Activated naive CD8-positive, alpha-beta T cell treated with anti-CD3 and anti-CD28 coated beads, Interleukin-2, amount 50 U/mL, for 16 hours (primary cell): ENCODE data around the gene TMEM123.
"Not testable (repeated sequence)": the region's sequence is repeated elsewhere in the genome, so short reads cannot be mapped to it uniquely, and the experiment has no call there.

ENCODE experiments used
- DNase-seq: peaks from one replicate; pipeline ENCODE4 v3.0.0-alpha.2; 2020; ENCODE audit warnings: low read depth, low spot score

The TMEM123 gene

GRCh38 chr11:102449651-102450570 lies 2.7 kb downstream of the TMEM123 start:
- no peak for DNase-seq

GRCh38 chr11:102448869-102449224 lies 3.7 kb downstream of the TMEM123 start:
- no peak for DNase-seq

GRCh38 chr11:102447941-102448868 lies 4.4 kb downstream of the TMEM123 start:
- DNase-seq, result no peak

DNA sequence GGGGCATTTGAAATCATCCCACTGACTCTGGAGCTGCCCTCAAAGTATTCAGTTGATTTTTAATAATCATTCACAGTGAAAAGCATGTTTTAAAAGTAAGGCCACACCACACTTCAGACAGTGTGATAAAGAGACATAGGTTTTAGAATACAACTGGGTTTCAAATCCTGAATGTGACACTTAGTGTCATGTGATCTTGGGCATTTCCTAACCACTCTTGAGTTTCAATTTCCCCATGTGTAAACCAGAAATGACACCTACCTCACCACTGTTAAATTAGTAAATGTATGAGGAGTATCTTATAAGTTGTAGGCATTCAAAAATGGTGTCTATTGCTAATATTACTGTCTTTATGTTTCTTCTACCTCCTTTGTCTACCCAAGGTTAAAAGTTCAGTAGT lies 5.4 kb downstream of the TMEM123 start:
- no peak for DNase-seq

GRCh38 chr11:102446606-102447005 lies 6.0 kb downstream of the TMEM123 start:
- DNase-seq, result no peak

DNA sequence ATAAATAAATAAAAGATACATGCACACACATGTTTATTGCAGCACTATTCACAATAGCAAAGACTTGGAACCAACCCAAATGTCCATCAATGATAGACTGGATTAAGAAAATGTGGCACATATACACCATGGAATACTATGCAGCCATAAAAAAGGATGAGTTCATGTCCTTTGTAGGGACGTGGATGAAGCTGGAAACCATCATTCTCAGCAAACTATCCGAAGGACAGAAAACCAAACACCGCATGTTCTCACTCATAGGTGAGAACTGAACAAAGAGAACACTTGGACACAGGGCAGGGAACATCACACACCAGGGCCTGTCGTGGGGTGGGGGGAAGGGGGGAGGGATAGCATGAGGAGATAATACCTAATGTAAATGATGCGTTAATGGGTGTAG lies 7.9 kb downstream of the TMEM123 start:
- DNase-seq, result not testable (repeated sequence)

DNA sequence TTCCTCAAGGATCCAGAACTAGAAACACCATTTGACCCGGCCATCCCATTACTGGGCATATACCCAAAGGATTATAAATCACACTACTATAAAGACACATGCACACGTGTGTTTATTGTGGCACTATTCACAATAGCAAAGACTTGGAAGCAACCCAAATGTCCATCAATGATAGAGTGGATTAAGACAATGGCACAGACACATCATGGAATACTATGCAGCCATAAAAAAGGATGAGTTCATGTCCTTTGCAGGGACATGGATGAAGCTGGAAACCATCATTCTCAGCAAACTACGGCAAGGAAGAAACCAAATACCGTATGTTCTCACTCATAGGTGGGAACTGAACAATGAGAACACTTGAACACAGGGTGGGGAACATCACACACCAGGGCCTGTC lies 8.4 kb downstream of the TMEM123 start:
- DNase-seq, result not testable (repeated sequence)

DNA sequence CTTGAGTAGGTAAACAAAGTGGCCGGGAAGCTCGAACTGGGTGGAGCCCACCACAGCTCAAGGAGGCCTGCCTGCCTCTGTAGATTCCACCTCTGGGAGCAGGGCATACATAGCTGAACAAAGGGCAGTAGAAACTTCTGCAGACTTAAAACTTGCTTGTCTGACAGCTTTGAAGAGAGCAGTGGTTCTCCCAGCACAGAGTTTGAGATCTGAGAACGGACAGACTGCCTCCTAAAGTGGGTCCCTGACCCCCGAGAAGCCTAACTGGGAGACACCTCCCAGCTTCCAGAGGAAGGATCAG lies 13.6 kb downstream of the TMEM123 start:
- not testable (repeated sequence) for DNase-seq

DNA sequence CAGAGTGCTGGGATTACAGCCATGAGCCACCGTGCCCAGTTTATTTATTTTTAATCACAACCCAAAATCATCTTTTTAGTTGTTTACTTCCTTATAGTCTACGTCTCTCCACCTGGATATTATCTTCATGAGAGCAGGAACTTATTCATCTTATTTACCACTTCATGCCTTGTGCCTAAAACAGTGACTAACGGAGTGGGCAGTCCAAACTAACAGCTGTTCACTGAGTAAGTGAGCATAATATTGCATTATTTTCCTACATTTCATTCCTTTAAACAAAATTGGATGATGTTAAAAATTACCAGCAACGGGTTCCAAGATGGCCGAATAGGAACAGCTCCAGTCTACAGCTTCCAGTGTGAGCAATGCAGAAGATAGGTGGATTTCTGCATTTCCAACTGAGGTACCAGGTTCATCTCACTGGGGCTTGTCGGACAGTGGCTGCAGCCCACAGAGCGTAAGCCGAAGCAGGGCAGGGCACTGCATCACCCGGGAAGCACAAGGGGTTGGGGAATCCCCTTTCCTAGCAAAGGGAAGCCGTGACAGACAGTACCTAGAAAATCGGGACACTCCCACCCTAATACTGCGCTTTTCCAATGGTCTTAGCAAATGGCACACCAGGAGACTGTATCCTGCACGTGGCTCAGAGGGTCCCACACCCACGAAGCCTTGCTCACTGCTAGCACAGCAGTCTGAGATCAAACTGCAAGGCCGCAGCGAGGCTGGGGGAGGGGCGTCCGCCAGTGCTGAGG lies 14.1 kb downstream of the TMEM123 start:
- no peak for DNase-seq

GRCh38 chr11:102437727-102438126 lies 14.8 kb downstream of the TMEM123 start:
- no peak for DNase-seq

DNA sequence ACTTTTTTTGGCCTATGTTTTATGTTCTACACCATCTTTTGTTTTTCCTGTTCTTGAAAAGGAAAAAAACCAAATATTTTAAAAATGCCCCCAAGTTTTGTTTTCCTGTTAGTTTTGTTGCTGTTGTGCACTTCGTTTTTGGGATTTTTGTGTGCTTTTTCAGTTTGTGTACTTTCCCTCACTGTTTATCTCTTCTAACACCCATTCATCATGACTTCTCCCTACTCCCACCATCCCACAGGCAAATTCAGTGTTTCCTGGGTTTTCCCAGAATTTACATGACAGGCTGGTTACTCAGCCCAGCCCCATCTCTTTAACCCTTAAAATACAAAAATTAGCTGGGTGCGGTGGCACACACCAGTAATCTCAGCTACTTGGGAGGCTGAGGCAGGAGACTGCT lies 15.6 kb downstream of the TMEM123 start:
- no peak for DNase-seq

DNA sequence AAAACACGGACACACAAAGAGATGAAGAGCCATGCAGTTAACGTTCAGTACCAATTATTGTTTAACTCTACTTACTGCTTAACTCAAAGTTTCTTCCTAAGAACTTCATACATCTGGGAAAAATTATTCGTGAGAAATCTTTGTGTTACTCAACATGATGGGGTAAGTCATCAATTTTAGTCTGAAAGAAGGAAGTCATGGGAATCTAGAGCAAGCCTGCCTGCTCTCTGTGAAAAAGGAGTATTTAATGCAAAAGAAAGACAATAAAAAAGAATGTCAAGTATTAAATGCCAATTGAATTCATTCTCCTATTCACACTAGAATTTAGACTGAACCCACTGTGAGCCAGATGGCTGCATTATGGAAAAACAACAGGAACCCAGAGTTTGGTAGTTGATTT lies 16.0 kb downstream of the TMEM123 start:
- no peak for DNase-seq

- DNase-seq, result no peak
Observed at GRCh38 chr11:102435688-102436087, 16.9 kb downstream of the TMEM123 start.

GRCh38 chr11:102433571-102433970 lies 19.0 kb downstream of the TMEM123 start:
- not testable (repeated sequence) for DNase-seq

GRCh38 chr11:102432560-102432959 lies 20.0 kb downstream of the TMEM123 start:
- not testable (repeated sequence) for DNase-seq

- no peak for DNase-seq
Observed at GRCh38 chr11:102431404-102431803, 21.2 kb downstream of the TMEM123 start.

- no peak for DNase-seq
Observed at GRCh38 chr11:102430158-102430836, 22.3 kb downstream of the TMEM123 start.

GRCh38 chr11:102429691-102430090 lies 22.9 kb downstream of the TMEM123 start:
- no peak for DNase-seq

GRCh38 chr11:102429226-102429625 lies 23.3 kb downstream of the TMEM123 start:
- DNase-seq, result no peak

DNA sequence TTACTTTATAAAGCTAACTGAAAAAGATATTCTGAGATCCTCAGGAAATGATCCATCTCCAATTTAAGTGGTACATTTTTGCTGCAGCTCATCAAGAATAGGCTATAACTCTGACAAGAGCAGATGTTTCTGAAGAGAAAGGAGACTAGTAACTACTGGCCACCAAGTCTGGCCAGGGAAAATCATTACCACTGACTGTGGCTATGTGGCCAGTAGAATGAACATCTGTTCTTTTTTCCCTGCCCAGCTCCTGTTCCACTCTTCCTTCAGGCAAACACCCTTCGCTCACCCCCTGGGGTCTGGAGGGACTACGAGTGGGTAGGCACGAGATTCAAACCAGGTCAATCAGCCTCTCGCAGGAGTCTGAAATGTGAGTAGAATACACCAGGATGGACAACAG lies 23.9 kb downstream of the TMEM123 start:
- no peak for DNase-seq

DNA sequence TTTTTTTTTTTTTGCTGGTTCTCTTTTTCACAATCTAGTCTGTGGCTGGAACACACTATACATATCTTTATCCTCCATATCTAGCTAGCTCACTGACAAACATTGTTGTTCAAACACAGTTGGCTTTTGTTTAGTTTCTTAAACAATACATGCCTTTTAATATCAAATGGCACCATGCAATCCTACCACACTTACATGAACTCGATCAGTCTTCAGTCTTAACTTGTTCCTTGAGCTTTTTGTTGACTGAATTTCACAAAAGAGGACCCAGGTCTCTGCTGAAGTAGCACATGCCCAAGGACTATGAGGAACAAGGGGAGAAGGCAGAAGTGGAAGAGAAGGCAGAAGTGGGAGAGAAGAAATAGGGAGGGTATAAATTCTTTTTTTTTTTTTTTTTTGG lies 25.5 kb downstream of the TMEM123 start:
- DNase-seq, result no peak
